Measurements from ENCODE around the gene ID1. TPM values are rescaled to one million over a fixed set of nuclear protein-coding genes. Genes with fewer than 3 reads are reported as not detected.

Gene ID1
- total and polyA plus RNA-seq, 2 of the 13 experiments (the other 11 are each of a cell fraction or from before 2014, with no cell fraction given) = 320 to 419 TPM

- 0 out of 2 replicates have a peak, but pooled peaks have one; percentile 21 for TF ChIP-seq SIN3B (IDR thresholded peaks at IDR 0.05; ENCODE audit: low read length)
- peak; percentile 84 for TF ChIP-seq BHLHE40 (IDR thresholded peaks at IDR 0.05; ENCODE audit: low read length)
- peak; percentile 90 for TF ChIP-seq PRDM10 (CRISPR knock-in tag; IDR thresholded peaks at IDR 0.05; ENCODE audit: low read depth)
- TF ChIP-seq DMTF1 (CRISPR knock-in tag; IDR thresholded peaks at IDR 0.05) = no peak
- no peak for TF ChIP-seq TCF7L2 (IDR thresholded peaks at IDR 0.05; ENCODE audit: low read depth, low read length)
- TF ChIP-seq ZBTB37 (CRISPR knock-in tag; IDR thresholded peaks at IDR 0.05) = peak; percentile 65; the same call in 1 of the 2 replicates
- TF ChIP-seq NCOA1 (CRISPR knock-in tag; IDR thresholded peaks at IDR 0.05) = peak; percentile 96
- peak; percentile 94 for TF ChIP-seq ZNF607 (CRISPR knock-in tag; IDR thresholded peaks at IDR 0.05; ENCODE audit: borderline replicate concordance)
- TF ChIP-seq ZNF777 (CRISPR knock-in tag; IDR thresholded peaks at IDR 0.05) = peak; percentile 83
- peak; percentile 75; the same call in 1 of the 2 replicates for TF ChIP-seq SALL2 (CRISPR knock-in tag; IDR thresholded peaks at IDR 0.05)
- no peak for TF ChIP-seq ZBTB44 (CRISPR knock-in tag; IDR thresholded peaks at IDR 0.05)
- peak; percentile 90 for TF ChIP-seq HIC2 (CRISPR knock-in tag; IDR thresholded peaks at IDR 0.05; ENCODE audit: low read depth)
- TF ChIP-seq ZC3H13 (CRISPR knock-in tag; IDR thresholded peaks at IDR 0.05) = peak; percentile 99
- TF ChIP-seq KDM6A (CRISPR knock-in tag; IDR thresholded peaks at IDR 0.05; ENCODE audit: low read depth) = peak; percentile 75
- no peak; the same call in 1 of the 2 replicates for TF ChIP-seq ZBTB34 (CRISPR knock-in tag; IDR thresholded peaks at IDR 0.05)
- peak; percentile 99 for TF ChIP-seq RBM22 (optimal IDR thresholded peaks at IDR 0.05; ENCODE audit: low read length)
These were observed 1.1 kb upstream of the ID1 start (continued) for GRCh38 chr20:31603822-31604566.

Measured in HepG2 (cell line).